VCaP (cell line): ENCODE results near the gene SMIM38.
A peak's percentile ranks its signal among the peaks of the same experiment; 100 is the strongest.

ENCODE experiments used
- H3K27ac ChIP-seq: fragments of 450-650 bp; 2 replicates; pipeline ENCODE4 v1.5.1; 2017
- CTCF ChIP-seq: fragments of 450-650 bp; conservative IDR thresholded peaks from 2 replicates; pipeline ENCODE4 v1.5.1; 2017; ENCODE audit warnings: mild to moderate bottlenecking, moderate library complexity

Gene SMIM38

GRCh38 chr11:69155302-69156234, at the start of gene SMIM38:
TSS of gene SMIM38 (plus strand) at chr11:69155935. CDS start at chr11:69157847, 1,912 bp downstream.
- H3K27ac ChIP-seq: no peak within 1 kb of the TSS
- TF ChIP-seq CTCF: no peak

- H3K27ac ChIP-seq: peak overlapping the region; percentile 100
- TF ChIP-seq CTCF: peak; percentile 31
These were observed 49.5 kb upstream of the SMIM38 start for GRCh38 chr11:69106031-69106811.

- peak overlapping the region; percentile 100 for H3K27ac ChIP-seq
- no peak for TF ChIP-seq CTCF
These were observed 48.3 kb upstream of the SMIM38 start for GRCh38 chr11:69107413-69107812.

- no peak for TF ChIP-seq CTCF
- peak overlapping the region; percentile 100 for H3K27ac ChIP-seq
These were observed 47.7 kb upstream of the SMIM38 start for GRCh38 chr11:69108030-69108429.

- TF ChIP-seq CTCF: no peak
- peak overlapping the region; percentile 100; the same call in 1 of the 2 replicates for H3K27ac ChIP-seq
These were observed 47.2 kb upstream of the SMIM38 start for GRCh38 chr11:69108559-69108958.

GRCh38 chr11:69109101-69109500, 46.6 kb upstream of the SMIM38 start:
- TF ChIP-seq CTCF: no peak
- H3K27ac ChIP-seq: no peak overlapping the region

- no peak overlapping the region for H3K27ac ChIP-seq
- TF ChIP-seq CTCF: no peak
These were observed 45.3 kb upstream of the SMIM38 start for GRCh38 chr11:69110451-69110850.
